ENCODE measurements around the gene IL1RN. TPM values are rescaled to one million over a fixed set of nuclear protein-coding genes. Genes with fewer than 3 reads are reported as not detected.

The IL1RN gene
- total and polyA plus RNA-seq, 2 of the 13 experiments (the other 11 are each of a cell fraction or from before 2014, with no cell fraction given), result 21.2 to 101 TPM

- TF ChIP-seq ZNF749 (CRISPR knock-in tag; IDR thresholded peaks at IDR 0.05; ENCODE audit: borderline replicate concordance), result no peak
- no peak for TF ChIP-seq AHDC1 (CRISPR knock-in tag; IDR thresholded peaks at IDR 0.05; ENCODE audit: borderline replicate concordance)
- no peak for TF ChIP-seq ZNF572 (CRISPR knock-in tag; IDR thresholded peaks at IDR 0.05)
- no peak for TF ChIP-seq ZC3H13 (CRISPR knock-in tag; IDR thresholded peaks at IDR 0.05)
- TF ChIP-seq SOX5 (CRISPR knock-in tag; IDR thresholded peaks at IDR 0.05; ENCODE audit: borderline replicate concordance), result 0 out of 2 replicates have a peak, but pooled peaks have one; percentile 17
- TF ChIP-seq ZNF292 (CRISPR knock-in tag; IDR thresholded peaks at IDR 0.05; ENCODE audit: borderline replicate concordance, low read depth), result no peak
- TF ChIP-seq YEATS4 (CRISPR knock-in tag; IDR thresholded peaks at IDR 0.05; ENCODE audit: borderline replicate concordance), result peak; percentile 13; the same call in 1 of the 2 replicates
- TF ChIP-seq SALL2 (CRISPR knock-in tag; IDR thresholded peaks at IDR 0.05), result no peak
- TF ChIP-seq POLR2A (IDR thresholded peaks at IDR 0.05; ENCODE audit: insufficient read depth in 1 of 2, low read depth in 2 of 2, low read length in 2 of 2), result no peak
- TF ChIP-seq SUZ12 (IDR thresholded peaks at IDR 0.05; ENCODE audit: low read depth, low read length), result no peak
- TF ChIP-seq ZNF274 (CRISPR knock-in tag; IDR thresholded peaks at IDR 0.05), result no peak
- TF ChIP-seq ZNF484 (CRISPR knock-in tag; IDR thresholded peaks at IDR 0.05; ENCODE audit: borderline replicate concordance, low read depth), result no peak
- TF ChIP-seq HOMEZ (CRISPR knock-in tag; IDR thresholded peaks at IDR 0.05; ENCODE audit: low read depth), result no peak
- no peak; the same call in 1 of the 2 replicates for TF ChIP-seq PAXIP1 (CRISPR knock-in tag; conservative IDR thresholded peaks at IDR 0.05)
- TF ChIP-seq PATZ1 (CRISPR knock-in tag; IDR thresholded peaks at IDR 0.05), result no peak
- no peak for TF ChIP-seq ZNF891 (CRISPR knock-in tag; IDR thresholded peaks at IDR 0.05)
These were observed 11.3 kb downstream of the IL1RN start (continued) for GRCh38 chr2:113138428-113139322.
